Measurements from ENCODE around the gene ZNRF3.

Gene ZNRF3

DNA sequence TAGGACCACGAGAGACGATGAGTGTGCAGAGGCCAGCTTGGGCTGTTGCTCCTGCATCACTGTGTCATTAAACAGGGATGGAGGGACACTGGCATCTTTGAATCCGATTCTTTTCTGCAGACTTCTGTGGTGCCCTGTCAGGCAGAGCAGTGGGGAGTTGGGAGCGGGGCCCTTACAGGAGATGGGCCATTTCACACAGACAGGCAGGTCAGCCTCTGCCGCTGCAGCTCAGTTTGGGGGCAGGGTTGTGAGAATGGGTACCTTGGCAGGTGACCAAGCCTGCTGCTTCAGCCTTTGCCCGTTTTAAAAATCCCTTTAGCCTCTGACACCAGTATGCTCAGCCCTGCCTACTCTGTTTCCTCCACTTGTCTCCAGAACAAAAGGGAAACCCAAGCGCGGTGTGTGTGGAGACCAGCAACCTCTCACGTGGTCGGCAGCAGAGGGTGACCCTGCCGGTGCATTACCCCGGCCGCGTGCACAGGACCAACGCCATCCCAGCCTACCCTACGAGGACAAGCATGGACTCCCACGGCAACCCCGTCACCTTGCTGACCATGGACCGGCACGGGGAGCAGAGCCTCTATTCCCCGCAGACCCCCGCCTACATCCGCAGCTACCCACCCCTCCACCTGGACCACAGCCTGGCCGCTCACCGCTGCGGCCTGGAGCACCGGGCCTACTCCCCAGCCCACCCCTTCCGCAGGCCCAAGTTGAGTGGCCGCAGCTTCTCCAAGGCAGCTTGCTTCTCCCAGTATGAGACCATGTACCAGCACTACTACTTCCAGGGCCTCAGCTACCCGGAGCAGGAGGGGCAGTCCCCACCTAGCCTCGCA is 165.7 kb downstream of the ZNRF3 start:
- DNase-seq (ENCODE audit: extremely low read depth, low read depth) = no peak
- no peak for TF ChIP-seq CTCF (IDR thresholded peaks at IDR 0.05; ENCODE audit: low read depth, low read length, missing control alignments)
- no peak overlapping the region for H3K4me3 ChIP-seq (replicated peaks; ENCODE audit: low read depth, low read length)

- TF ChIP-seq CTCF (IDR thresholded peaks at IDR 0.05; ENCODE audit: low read depth, low read length, missing control alignments) = no peak
- H3K4me3 ChIP-seq (replicated peaks; ENCODE audit: low read depth, low read length) = no peak overlapping the region
- no peak for DNase-seq (ENCODE audit: extremely low read depth, low read depth)
These were observed 166.4 kb downstream of the ZNRF3 start for GRCh38 chr22:29049655-29050263.

DNA sequence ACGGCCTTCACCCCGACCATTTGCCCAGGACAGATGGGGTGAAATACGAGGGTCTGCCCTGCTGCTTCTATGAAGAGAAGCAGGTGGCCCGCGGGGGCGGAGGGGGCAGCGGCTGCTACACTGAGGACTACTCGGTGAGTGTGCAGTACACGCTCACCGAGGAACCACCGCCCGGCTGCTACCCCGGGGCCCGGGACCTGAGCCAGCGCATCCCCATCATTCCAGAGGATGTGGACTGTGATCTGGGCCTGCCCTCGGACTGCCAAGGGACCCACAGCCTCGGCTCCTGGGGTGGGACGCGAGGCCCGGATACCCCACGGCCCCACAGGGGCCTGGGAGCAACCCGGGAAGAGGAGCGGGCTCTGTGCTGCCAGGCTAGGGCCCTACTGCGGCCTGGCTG is 167.1 kb downstream of the ZNRF3 start:
- TF ChIP-seq CTCF (IDR thresholded peaks at IDR 0.05; ENCODE audit: low read depth, low read length, missing control alignments) = no peak
- no peak overlapping the region for H3K4me3 ChIP-seq (replicated peaks; ENCODE audit: low read depth, low read length)
- DNase-seq (ENCODE audit: extremely low read depth, low read depth) = no peak

- no peak overlapping the region for H3K4me3 ChIP-seq (replicated peaks; ENCODE audit: low read depth, low read length)
- no peak for TF ChIP-seq CTCF (IDR thresholded peaks at IDR 0.05; ENCODE audit: low read depth, low read length, missing control alignments)
- no peak for DNase-seq (ENCODE audit: extremely low read depth, low read depth)
These were observed 169.8 kb downstream of the ZNRF3 start for GRCh38 chr22:29053048-29053702.

GRCh38 chr22:29054251-29054767 is 170.9 kb downstream of the ZNRF3 start:
- TF ChIP-seq CTCF (IDR thresholded peaks at IDR 0.05; ENCODE audit: low read depth, low read length, missing control alignments) = no peak
- no peak for DNase-seq (ENCODE audit: extremely low read depth, low read depth)
- no peak overlapping the region for H3K4me3 ChIP-seq (replicated peaks; ENCODE audit: low read depth, low read length)

DNA sequence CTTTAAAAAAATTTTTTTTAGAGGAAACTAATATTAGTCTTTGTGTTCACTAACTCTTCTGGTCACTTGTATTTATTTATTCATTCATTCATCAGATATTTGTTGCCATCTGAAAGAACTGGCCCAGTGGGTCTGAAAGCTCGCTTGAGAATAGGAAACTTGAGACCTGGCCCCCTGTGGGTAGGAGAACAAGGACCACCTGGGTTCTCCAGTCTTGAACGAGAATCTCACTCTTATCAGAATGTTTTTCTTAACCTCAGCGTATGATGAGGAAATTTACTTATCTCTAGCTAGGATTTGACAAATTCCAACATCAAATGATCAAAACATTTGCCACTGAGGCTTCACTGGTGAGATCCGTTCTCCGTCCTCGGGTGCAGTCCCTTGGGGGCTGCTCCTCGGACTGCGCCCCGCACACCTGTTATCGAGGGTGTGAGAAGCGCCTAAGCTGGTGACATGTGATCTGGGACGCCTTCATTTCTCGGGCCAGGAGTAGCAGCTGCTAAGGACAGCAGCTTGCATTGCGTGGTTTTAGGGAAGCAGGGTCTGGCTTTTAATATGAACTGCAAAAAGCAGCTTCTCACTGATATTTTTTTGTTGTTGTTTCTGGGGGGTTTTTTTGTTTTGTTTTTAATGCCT is 171.9 kb downstream of the ZNRF3 start:
- no peak for TF ChIP-seq CTCF (IDR thresholded peaks at IDR 0.05; ENCODE audit: low read depth, low read length, missing control alignments)
- no peak overlapping the region for H3K4me3 ChIP-seq (replicated peaks; ENCODE audit: low read depth, low read length)
- no peak for DNase-seq (ENCODE audit: extremely low read depth, low read depth)

Measured in HFF-Myc (cell line).